HEK293 (cell line): ENCODE results near the gene ADSS1.

Experiments used
- CTCF ChIA-PET: fragments of 350-600 bp; formaldehyde crosslinking; extraction: SDS; loops from one replicate; lab custom pipeline; 2021; ENCODE audit warnings: antibody characterized with exemption; lab: Yijun Ruan, JAX
- POLR2A ChIA-PET: fragments of 300-600 bp; formaldehyde crosslinking; extraction: SDS; loops from one replicate; lab custom pipeline; 2020; ENCODE audit warnings: antibody characterized with exemption, inconsistent platforms; lab: Yijun Ruan, JAX
- H3K27ac ChIP-seq: fragments of 200-500 bp; sonication (Bioruptor generic); 2 replicates; pipeline ENCODE4 v1.5.1; 2014; ENCODE audit warnings: low read depth, low read length, control low read depth, inconsistent platforms; ENCODE audit errors: extremely low read depth
- H3K36me3 ChIP-seq, 2 experiments: fragments of 200-500 bp in 1 of 2; sonication (Bioruptor generic) in 1 of 2; 1 replicate in 1 of 2; 2 replicates in 1 of 2; pipeline ENCODE4 v1.5.1; 2014 to 2017; ENCODE audit warnings: inconsistent platforms in 2 of 2, low read length in 2 of 2; ENCODE audit not compliant: control insufficient read depth in 2 of 2, insufficient read depth in 1 of 2
- H3K4me1 ChIP-seq: fragments of 200-500 bp; sonication (Bioruptor generic); 2 replicates; pipeline ENCODE4 v1.5.1; 2014; ENCODE audit warnings: mild to moderate bottlenecking, low read length, inconsistent platforms; ENCODE audit not compliant: control insufficient read depth, insufficient read depth
- H3K4me3 ChIP-seq: 2 replicates; pipeline ENCODE4 v1.5.1; 2011; ENCODE audit warnings: low read depth, mild to moderate bottlenecking, control low read depth, low read length, moderate library complexity
- H3K9me3 ChIP-seq: fragments of 200-500 bp; sonication (Bioruptor generic); 2 replicates; pipeline ENCODE4 v1.5.1; 2014; ENCODE audit warnings: low read depth, low read length, inconsistent platforms; ENCODE audit not compliant: control insufficient read depth, insufficient read depth
- GLI4 ChIP-seq: fragments of 450-650 bp; formaldehyde crosslinking; IDR thresholded peaks from 2 replicates; pipeline ENCODE4 v1.5.1; 2016; ENCODE audit warnings: missing biosample characterization, missing genetic modification characterization
- GLIS2 ChIP-seq: fragments of 450-650 bp; formaldehyde crosslinking; IDR thresholded peaks from 2 replicates; pipeline ENCODE4 v1.5.1; 2016; ENCODE audit warnings: missing biosample characterization, missing genetic modification characterization
- HOXC10 ChIP-seq: sonication (generic); formaldehyde crosslinking; IDR thresholded peaks from 2 replicates; pipeline ENCODE4 v1.8.1; 2023; ENCODE audit warnings: mild to moderate bottlenecking, missing genetic modification reagents
- KLF9 ChIP-seq: fragments of 450-650 bp; formaldehyde crosslinking; IDR thresholded peaks from 2 replicates; pipeline ENCODE4 v1.5.1; 2016; ENCODE audit warnings: missing biosample characterization, missing genetic modification characterization, low read depth
- OSR2 ChIP-seq: fragments of 450-650 bp; formaldehyde crosslinking; IDR thresholded peaks from 2 replicates; pipeline ENCODE4 v1.5.1; 2016; ENCODE audit warnings: missing biosample characterization, missing genetic modification characterization
- PRDM1 ChIP-seq: fragments of 450-650 bp; formaldehyde crosslinking; IDR thresholded peaks from 2 replicates; pipeline ENCODE4; 2016; ENCODE audit warnings: missing biosample characterization, missing genetic modification characterization
- ZBTB11 ChIP-seq: fragments of 450-650 bp; formaldehyde crosslinking; conservative IDR thresholded peaks from 2 replicates; pipeline ENCODE4 v1.5.1; 2016; ENCODE audit warnings: low read depth, missing biosample characterization, missing genetic modification characterization
- ZFP41 ChIP-seq: fragments of 450-650 bp; formaldehyde crosslinking; IDR thresholded peaks from 2 replicates; pipeline ENCODE4 v1.5.1; 2016; ENCODE audit warnings: missing biosample characterization, missing genetic modification characterization, borderline replicate concordance
- ZNF112 ChIP-seq: fragments of 450-650 bp; formaldehyde crosslinking; IDR thresholded peaks from 2 replicates; pipeline ENCODE4 v1.5.0; 2017; ENCODE audit warnings: missing biosample characterization, missing genetic modification characterization
- ZNF184 ChIP-seq: fragments of 450-650 bp; IDR thresholded peaks from 2 replicates; pipeline ENCODE4 v1.5.1; 2018; ENCODE audit warnings: missing biosample characterization, mild to moderate bottlenecking, missing genetic modification characterization
- ZNF239 ChIP-seq: fragments of 450-650 bp; formaldehyde crosslinking; IDR thresholded peaks from 2 replicates; pipeline ENCODE4 v1.5.1; 2016; ENCODE audit warnings: missing biosample characterization, missing genetic modification characterization
- ZNF354C ChIP-seq: fragments of 450-650 bp; formaldehyde crosslinking; IDR thresholded peaks from 2 replicates; pipeline ENCODE4 v1.5.1; 2016; ENCODE audit warnings: missing biosample characterization, missing genetic modification characterization, low read depth, borderline replicate concordance
- ZNF48 ChIP-seq: fragments of 450-650 bp; formaldehyde crosslinking; IDR thresholded peaks from 2 replicates; pipeline ENCODE4 v1.5.1; 2016; ENCODE audit warnings: missing biosample characterization, missing genetic modification characterization
- ZNF560 ChIP-seq: fragments of 450-650 bp; formaldehyde crosslinking; IDR thresholded peaks from 2 replicates; pipeline ENCODE4 v1.5.1; 2017; ENCODE audit warnings: missing biosample characterization, missing genetic modification characterization, borderline replicate concordance
- ZNF768 ChIP-seq: fragments of 450-650 bp; formaldehyde crosslinking; IDR thresholded peaks from 2 replicates; pipeline ENCODE4 v1.5.1; 2018; ENCODE audit warnings: missing biosample characterization, mild to moderate bottlenecking, missing genetic modification characterization
- ZNF791 ChIP-seq: fragments of 450-650 bp; formaldehyde crosslinking; IDR thresholded peaks from 2 replicates; pipeline ENCODE4 v1.5.1; 2016; ENCODE audit warnings: missing biosample characterization, missing genetic modification characterization
- ZSCAN16 ChIP-seq: fragments of 450-650 bp; formaldehyde crosslinking; IDR thresholded peaks from 2 replicates; pipeline ENCODE4 v1.5.1; 2016; ENCODE audit warnings: missing biosample characterization, missing genetic modification characterization
- ZXDB ChIP-seq: fragments of 450-650 bp; formaldehyde crosslinking; IDR thresholded peaks from 2 replicates; pipeline ENCODE4 v1.5.1; 2016; ENCODE audit warnings: missing biosample characterization, missing genetic modification characterization
- TF ChIP-seq, protein P1 (sequence below): fragments of 450-650 bp; formaldehyde crosslinking; IDR thresholded peaks from 2 replicates; pipeline ENCODE4 v1.5.1; 2017; ENCODE audit warnings: missing biosample characterization, mild to moderate bottlenecking, missing genetic modification characterization, moderate library complexity
- TF ChIP-seq, protein P2 (sequence below): fragments of 450-650 bp; formaldehyde crosslinking; IDR thresholded peaks from 2 replicates; pipeline ENCODE4 v1.5.1; 2016; ENCODE audit warnings: missing biosample characterization, missing genetic modification characterization
- TF ChIP-seq, protein P3 (sequence below): IDR thresholded peaks from 2 replicates; pipeline ENCODE4 v1.6.1; 2011; ENCODE audit warnings: mild to moderate bottlenecking, low read depth, low read length, borderline replicate concordance
- TF ChIP-seq, protein P4 (sequence below): sonication (generic); formaldehyde crosslinking; IDR thresholded peaks from 2 replicates; pipeline ENCODE4 v1.8.1; 2022; ENCODE audit warnings: mild to moderate bottlenecking, moderate library complexity, missing genetic modification reagents
- TF ChIP-seq, protein P5 (sequence below): fragments of 450-650 bp; formaldehyde crosslinking; IDR thresholded peaks from 2 replicates; pipeline ENCODE4 v1.5.1; 2016; ENCODE audit warnings: missing biosample characterization, missing genetic modification characterization

ADSS1 gene

DNA sequence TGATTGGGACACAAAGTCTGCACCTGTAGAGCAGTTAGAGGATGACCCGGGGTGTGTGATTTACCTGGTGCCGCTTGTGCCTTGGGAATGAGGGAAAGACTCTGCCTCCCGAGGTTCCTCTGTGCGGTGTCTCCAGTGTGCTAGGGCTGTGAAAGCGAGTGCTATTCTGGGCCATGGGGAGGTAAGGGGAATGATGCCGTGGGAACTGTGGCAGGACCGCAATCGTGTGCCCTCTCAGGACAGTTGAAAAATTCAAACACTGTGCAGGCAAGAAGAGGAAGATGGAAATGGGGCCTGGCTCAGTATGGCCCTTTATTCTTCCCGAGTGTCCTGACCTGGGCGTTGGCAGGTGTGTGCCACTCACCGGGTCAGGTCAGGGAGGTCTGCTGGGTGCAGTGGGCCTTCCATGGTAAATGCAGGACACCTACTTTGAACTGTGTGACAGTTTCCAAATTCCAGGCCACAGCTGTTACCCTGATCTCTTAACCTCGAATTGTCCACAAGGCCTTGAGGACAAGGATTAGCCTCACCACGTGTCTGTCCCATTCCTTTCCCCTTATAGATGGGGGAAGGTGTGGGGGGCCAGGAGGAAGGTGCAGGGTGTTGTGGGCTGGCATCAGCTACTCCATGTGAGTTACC, 30.3 kb downstream of the ADSS1 start:
- peak overlapping the region; percentile 92; the same call in 1 of the 2 replicates for H3K27ac ChIP-seq
- CTCF ChIA-PET = interaction anchor here (0.6 to 2.3 kb wide), 5 partner anchors 12 to 170 kb away, joined by 3 to 15 read pairs (median 4); no protein-coding TSS in a partner anchor
- peak overlapping the region; percentile 100 for H3K4me3 ChIP-seq
- H3K4me1 ChIP-seq = no peaks in the 10 kb centered on the region; the same call in 1 of the 2 replicates
- TF ChIP-seq HOXC10 (CRISPR knock-in tag) = no peak
- TF ChIP-seq, protein P1, sequence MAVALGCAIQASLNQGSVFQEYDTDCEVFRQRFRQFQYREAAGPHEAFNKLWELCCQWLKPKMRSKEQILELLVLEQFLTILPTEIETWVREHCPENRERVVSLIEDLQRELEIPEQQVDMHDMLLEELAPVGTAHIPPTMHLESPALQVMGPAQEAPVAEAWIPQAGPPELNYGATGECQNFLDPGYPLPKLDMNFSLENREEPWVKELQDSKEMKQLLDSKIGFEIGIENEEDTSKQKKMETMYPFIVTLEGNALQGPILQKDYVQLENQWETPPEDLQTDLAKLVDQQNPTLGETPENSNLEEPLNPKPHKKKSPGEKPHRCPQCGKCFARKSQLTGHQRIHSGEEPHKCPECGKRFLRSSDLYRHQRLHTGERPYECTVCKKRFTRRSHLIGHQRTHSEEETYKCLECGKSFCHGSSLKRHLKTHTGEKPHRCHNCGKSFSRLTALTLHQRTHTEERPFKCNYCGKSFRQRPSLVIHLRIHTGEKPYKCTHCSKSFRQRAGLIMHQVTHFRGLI (tag by site-specific recombination) = no peak
- no peak for TF ChIP-seq ZFP41
- no peak for TF ChIP-seq PRDM1 (tag by site-specific recombination)
- no peak for TF ChIP-seq ZSCAN16 (tag by site-specific recombination)
- TF ChIP-seq ZXDB (tag by site-specific recombination) = no peak
- TF ChIP-seq OSR2 (tag by site-specific recombination) = no peak
- TF ChIP-seq ZNF791 (tag by site-specific recombination) = no peak
- no peak for TF ChIP-seq ZNF112 (tag by site-specific recombination)
- no peak for TF ChIP-seq ZNF239 (tag by site-specific recombination)
- TF ChIP-seq ZBTB11 (tag by site-specific recombination) = no peak
- TF ChIP-seq, protein P2, sequence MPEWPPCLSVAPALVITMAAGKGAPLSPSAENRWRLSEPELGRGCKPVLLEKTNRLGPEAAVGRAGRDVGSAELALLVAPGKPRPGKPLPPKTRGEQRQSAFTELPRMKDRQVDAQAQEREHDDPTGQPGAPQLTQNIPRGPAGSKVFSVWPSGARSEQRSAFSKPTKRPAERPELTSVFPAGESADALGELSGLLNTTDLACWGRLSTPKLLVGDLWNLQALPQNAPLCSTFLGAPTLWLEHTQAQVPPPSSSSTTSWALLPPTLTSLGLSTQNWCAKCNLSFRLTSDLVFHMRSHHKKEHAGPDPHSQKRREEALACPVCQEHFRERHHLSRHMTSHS = no peak
- TF ChIP-seq ZNF354C (tag by site-specific recombination) = no peak
- no peaks in the 10 kb centered on the region for H3K9me3 ChIP-seq
- H3K36me3 ChIP-seq = peaks cover 0 to 55% of the 10 kb centered on the region in 2 experiments; a peak in 1 of 3 replicates
- POLR2A ChIA-PET = interaction anchor here (0.5 to 2.4 kb wide), 2 partner anchors 11 to 224 kb away, joined by 3 to 9 read pairs; partner anchors contain the start of gene AHNAK2

GRCh38 chr14:104755621-104756020, 31.6 kb downstream of the ADSS1 start:
- Histone ChIP-seq H3K36me3 (peaks cover 0 to 67% of the 10 kb centered on the region in 2 experiments; a peak in 1 of 3 replicates), H3K4me1 (no peaks in the 10 kb centered on the region; the same call in 1 of the 2 replicates), H3K27ac (no peak overlapping the region), H3K4me3 (no peak overlapping the region), H3K9me3 (no peaks in the 10 kb centered on the region)
- CTCF ChIA-PET = interaction anchor here (2.3 kb wide), 1 partner anchor 12 kb away, joined by 15 read pairs; no protein-coding TSS in a partner anchor
- POLR2A ChIA-PET = no interaction called here
- TF ChIP-seq, protein P3, sequence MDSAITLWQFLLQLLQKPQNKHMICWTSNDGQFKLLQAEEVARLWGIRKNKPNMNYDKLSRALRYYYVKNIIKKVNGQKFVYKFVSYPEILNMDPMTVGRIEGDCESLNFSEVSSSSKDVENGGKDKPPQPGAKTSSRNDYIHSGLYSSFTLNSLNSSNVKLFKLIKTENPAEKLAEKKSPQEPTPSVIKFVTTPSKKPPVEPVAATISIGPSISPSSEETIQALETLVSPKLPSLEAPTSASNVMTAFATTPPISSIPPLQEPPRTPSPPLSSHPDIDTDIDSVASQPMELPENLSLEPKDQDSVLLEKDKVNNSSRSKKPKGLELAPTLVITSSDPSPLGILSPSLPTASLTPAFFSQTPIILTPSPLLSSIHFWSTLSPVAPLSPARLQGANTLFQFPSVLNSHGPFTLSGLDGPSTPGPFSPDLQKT = no peak
- no peak for TF ChIP-seq GLIS2 (tag by site-specific recombination)
- no peak for TF ChIP-seq ZNF560 (tag by site-specific recombination)
- no peak for TF ChIP-seq ZNF184 (tag by site-specific recombination)
- no peak for TF ChIP-seq KLF9 (tag by site-specific recombination)
- TF ChIP-seq, protein P4, sequence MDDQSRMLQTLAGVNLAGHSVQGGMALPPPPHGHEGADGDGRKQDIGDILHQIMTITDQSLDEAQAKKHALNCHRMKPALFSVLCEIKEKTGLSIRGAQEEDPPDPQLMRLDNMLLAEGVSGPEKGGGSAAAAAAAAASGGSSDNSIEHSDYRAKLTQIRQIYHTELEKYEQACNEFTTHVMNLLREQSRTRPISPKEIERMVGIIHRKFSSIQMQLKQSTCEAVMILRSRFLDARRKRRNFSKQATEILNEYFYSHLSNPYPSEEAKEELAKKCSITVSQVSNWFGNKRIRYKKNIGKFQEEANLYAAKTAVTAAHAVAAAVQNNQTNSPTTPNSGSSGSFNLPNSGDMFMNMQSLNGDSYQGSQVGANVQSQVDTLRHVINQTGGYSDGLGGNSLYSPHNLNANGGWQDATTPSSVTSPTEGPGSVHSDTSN (CRISPR knock-in tag) = no peak
- TF ChIP-seq, protein P5, sequence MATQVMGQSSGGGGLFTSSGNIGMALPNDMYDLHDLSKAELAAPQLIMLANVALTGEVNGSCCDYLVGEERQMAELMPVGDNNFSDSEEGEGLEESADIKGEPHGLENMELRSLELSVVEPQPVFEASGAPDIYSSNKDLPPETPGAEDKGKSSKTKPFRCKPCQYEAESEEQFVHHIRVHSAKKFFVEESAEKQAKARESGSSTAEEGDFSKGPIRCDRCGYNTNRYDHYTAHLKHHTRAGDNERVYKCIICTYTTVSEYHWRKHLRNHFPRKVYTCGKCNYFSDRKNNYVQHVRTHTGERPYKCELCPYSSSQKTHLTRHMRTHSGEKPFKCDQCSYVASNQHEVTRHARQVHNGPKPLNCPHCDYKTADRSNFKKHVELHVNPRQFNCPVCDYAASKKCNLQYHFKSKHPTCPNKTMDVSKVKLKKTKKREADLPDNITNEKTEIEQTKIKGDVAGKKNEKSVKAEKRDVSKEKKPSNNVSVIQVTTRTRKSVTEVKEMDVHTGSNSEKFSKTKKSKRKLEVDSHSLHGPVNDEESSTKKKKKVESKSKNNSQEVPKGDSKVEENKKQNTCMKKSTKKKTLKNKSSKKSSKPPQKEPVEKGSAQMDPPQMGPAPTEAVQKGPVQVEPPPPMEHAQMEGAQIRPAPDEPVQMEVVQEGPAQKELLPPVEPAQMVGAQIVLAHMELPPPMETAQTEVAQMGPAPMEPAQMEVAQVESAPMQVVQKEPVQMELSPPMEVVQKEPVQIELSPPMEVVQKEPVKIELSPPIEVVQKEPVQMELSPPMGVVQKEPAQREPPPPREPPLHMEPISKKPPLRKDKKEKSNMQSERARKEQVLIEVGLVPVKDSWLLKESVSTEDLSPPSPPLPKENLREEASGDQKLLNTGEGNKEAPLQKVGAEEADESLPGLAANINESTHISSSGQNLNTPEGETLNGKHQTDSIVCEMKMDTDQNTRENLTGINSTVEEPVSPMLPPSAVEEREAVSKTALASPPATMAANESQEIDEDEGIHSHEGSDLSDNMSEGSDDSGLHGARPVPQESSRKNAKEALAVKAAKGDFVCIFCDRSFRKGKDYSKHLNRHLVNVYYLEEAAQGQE (tag by site-specific recombination) = no peak
- no peak for TF ChIP-seq ZNF48 (tag by site-specific recombination)
- no peak for TF ChIP-seq ZNF768
- TF ChIP-seq GLI4 (tag by site-specific recombination) = no peak
